HEK293 (cell line): ENCODE measurements around the gene ARHGAP45.

Experiments
- REST ChIP-seq: fragments of 450-650 bp; formaldehyde crosslinking; IDR thresholded peaks from 2 replicates; pipeline ENCODE4 v1.5.1; 2016; ENCODE audit warnings: missing biosample characterization, missing genetic modification characterization
- TF ChIP-seq, protein P1 (sequence below): fragments of 450-650 bp; formaldehyde crosslinking; IDR thresholded peaks from 2 replicates; pipeline ENCODE4 v1.5.1; 2016; ENCODE audit warnings: missing biosample characterization, missing genetic modification characterization

DNA sequence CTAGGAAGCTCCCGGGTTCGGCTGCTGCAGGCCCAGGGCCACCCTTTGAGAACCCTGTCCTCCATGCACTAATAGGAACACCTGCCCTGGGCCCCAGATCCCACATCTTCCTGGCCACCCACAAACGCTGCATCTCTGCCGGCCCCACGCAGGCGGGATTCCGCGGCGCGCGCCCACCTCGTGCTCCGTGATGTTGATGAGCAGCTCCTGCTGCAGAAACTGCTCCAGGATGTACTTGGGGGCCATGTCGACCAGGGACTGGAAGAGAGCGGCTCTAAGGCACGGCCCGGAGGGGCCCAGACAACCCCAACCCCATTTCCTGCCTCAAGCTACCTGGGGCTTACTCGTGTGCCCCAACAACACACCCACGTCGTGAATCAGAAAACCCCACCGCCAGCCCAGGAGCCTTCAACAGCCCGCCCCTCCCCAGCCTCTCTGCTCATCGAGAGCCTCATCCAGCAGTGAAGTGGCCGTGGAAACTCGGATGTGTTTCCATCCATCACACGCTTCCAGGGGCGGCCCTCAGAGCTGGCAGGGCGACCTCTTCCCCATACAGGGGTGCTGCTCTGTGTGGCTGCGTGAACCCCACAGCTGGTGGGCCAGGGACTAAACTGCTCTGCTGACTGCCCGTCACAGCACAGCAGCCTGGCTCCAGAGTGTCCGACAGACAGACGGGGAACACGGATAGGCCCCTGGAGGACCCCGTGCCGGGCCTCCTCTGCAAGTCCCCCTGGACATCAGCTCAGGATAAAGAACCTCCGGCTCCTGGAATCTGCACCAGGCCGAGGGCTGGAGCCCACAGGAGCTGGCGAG is 24.0 kb downstream of the ARHGAP45 start:
- TF ChIP-seq, protein P1, sequence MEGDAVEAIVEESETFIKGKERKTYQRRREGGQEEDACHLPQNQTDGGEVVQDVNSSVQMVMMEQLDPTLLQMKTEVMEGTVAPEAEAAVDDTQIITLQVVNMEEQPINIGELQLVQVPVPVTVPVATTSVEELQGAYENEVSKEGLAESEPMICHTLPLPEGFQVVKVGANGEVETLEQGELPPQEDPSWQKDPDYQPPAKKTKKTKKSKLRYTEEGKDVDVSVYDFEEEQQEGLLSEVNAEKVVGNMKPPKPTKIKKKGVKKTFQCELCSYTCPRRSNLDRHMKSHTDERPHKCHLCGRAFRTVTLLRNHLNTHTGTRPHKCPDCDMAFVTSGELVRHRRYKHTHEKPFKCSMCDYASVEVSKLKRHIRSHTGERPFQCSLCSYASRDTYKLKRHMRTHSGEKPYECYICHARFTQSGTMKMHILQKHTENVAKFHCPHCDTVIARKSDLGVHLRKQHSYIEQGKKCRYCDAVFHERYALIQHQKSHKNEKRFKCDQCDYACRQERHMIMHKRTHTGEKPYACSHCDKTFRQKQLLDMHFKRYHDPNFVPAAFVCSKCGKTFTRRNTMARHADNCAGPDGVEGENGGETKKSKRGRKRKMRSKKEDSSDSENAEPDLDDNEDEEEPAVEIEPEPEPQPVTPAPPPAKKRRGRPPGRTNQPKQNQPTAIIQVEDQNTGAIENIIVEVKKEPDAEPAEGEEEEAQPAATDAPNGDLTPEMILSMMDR (tag by site-specific recombination), result no peak
- TF ChIP-seq REST, result no peak
